ENCODE measurements around the gene MCC.
"Not testable (repeated sequence)": the region's sequence is repeated elsewhere in the genome, so short reads cannot be mapped to it uniquely, and the experiment has no call there.

Gene MCC

DNA sequence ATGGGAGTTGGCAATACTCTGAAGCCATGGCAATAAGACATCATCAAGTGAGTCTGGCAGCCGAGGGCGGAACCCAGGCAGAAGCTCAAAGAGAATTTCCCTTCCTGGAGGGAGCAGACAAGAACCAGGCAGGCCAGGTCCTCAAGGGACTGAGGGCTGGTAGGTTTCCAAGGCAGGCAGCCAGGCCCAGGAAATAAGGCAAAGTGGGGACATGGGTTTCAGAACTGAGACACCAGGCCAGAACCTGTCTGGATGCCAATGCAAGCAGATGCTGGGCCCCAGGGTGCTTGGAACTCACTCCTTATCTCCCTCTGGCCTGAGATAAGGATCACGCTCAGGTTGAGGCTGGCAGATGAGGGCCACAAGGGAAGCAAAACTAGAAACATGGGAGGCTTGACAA is 62.3 kb downstream of the MCC start:
- DNase-seq (ENCODE audit: low read depth in 2 of 2) = no peak

DNA sequence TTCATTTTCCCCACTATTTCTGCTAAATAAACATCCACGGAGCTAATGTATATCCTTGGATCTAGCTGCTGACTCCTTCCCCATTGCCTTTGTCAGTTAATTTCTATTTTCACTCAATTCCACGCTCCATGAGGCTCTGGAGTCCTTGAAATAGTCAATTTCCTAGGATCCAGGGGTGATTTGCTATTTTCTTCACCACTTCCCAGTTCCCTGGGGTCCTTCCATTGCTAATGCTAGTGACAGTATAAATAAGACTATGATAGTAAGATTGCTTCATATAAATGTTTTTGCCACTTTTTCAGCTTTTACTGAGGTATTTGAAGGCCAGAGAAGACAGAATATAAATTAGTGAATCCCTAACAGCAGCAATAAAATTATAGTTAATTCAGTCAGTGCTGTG is 66.6 kb downstream of the MCC start:
- no peak for DNase-seq (ENCODE audit: low read depth in 2 of 2)

DNA sequence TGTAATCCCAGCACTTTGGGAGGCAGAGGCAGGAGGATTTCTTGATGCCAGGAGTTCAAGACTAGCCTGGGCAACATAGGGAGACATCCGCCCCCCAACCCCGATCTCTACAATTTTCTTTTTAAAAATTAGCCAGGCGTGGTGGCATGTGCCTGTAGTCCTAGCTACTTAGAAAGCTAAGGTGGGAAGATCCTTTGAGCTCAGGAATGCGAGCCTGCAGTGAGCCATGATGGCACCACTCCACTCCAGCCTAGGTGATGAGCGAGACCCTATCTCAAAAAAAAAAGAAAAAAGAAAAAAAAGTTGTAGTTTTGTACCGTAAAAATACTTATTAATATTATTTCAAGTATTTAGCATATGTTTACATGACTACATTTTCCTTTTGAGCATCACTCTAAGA is 82.7 kb downstream of the MCC start:
- DNase-seq (ENCODE audit: low read depth in 2 of 2) = no peak

DNA sequence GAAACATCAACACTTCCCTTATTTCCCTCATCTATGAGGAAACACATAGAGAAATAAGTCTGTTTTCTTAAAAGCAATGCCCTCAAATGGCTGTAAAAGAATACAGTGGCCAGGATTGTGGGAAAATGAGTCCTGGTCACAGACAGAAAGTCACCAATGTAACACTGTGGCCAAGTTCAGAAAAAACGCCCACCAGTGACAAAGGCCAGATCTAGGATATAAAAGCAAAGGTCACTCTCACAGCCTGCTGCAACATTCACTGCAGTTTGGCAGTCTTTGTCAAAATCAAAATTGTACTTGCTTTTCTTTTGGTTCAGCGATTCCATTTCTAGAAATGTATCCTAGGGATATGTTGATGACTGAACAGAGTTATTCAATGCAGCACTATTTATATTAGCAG is 84.0 kb downstream of the MCC start:
- DNase-seq (ENCODE audit: low read depth in 2 of 2) = no peak

DNA sequence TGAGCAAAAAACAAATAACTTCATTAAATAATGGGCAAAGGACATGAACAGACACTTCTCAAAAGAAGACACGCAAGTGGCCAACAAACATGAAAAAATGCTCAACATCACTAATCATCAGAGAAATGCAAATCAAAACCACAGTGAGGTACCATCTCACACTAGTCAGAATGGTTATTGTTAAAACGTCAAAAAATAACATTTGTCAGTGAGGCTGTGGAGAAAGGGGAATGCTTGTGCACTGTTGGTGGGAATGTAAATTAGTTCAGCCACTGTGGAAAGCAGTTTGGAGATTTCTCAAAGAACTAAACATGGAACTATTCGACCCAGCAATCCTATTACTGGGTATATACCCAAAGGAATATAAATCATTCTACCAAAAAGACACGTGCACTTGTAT is 90.3 kb downstream of the MCC start:
- DNase-seq (ENCODE audit: low read depth in 2 of 2) = not testable (repeated sequence)

DNA sequence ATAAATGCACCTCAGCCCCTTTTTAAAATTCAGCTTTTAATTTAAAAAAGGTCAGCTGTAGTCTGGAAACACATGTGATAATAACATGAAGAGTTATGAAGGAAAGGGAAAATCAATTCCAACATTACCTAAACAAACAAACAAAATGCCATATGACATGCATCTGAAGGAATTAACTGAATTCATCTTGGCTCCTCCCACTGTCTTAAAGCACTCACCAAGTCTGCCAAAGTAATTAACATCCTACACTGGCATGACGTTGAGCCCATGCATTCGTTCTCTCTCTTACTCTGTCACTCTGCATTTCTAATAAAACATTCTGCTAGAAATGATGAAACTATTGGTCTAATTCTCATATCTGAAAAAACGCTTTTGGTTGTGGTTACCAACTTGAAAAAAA is 91.2 kb downstream of the MCC start:
- no peak for DNase-seq (ENCODE audit: low read depth in 2 of 2)

DNA sequence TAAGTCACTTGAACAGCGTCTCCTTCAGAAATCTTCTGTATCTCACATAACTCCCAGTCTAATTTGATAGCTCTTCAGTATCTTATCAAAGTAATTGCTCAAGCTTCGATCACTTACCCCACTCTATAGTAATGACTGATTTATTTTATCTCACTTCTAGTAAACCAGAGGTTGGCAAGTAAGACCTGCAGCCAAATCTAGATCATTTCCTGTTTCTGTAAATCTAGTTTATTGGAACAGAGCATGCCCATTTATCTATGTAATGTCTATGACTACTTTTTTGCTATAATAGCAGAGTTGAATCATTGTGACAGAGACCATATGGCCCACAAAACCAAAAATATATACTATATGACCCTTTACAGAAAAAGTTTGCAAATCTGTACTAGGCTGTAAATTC is 93.6 kb downstream of the MCC start:
- DNase-seq (ENCODE audit: low read depth in 2 of 2) = no peak

DNA sequence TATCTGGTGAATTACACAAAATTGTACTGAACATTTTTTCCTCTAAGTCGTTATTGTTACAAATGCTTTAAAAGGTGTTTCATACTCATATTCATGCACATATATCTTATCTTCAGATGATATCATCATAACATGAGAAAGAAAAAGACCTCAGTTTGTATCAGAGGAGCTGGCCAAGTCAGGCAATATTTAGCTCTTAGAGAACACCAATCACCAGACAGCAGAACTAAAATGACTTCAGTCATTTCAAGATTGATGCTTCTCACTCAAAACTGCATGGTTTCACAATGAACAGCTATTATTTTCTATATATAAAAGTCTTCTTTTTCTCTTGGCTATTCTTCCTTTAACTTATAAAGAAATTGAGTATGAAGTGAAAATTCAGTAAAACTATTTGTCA is 98.0 kb downstream of the MCC start:
- no peak for DNase-seq (ENCODE audit: low read depth in 2 of 2)

DNA sequence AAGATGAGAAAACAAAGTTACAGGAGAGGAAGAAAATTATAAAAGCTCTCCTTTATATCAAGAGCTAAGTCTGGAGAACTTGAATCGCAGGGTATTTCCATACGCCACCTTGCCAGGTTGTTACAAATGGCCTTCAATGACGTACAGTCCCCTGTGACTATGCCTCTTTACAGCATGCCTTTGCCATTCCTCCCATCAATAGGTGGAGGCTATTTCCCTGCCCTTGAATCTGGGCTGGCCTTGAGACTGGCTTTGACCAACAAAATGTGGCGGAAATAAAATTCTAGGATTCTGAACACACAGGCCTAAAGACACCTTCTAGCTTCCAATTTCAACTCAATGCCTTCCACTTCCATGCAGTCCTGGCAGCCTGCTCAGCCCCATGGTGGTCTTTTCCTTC is 99.1 kb downstream of the MCC start:
- DNase-seq (ENCODE audit: low read depth in 2 of 2) = no peak

DNA sequence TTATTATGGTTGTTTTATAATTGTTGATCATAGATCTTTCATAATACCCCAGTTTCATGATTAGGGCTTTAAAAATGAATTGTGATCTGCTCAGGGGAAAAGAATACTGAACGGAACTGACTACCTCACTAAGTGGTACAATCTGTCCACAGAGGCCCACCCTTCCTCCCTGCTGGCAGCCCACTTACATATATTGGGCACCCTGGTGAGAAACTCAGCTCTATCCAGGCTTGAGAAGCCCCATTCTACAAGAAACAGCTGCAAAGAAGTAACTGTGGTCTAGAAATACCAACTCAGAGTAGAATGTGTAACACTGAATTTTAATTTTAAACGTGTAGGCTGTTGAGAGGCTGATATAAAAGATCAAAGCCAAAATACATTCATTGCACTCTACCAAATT is 100.4 kb downstream of the MCC start:
- DNase-seq (ENCODE audit: low read depth in 2 of 2) = no peak

DNA sequence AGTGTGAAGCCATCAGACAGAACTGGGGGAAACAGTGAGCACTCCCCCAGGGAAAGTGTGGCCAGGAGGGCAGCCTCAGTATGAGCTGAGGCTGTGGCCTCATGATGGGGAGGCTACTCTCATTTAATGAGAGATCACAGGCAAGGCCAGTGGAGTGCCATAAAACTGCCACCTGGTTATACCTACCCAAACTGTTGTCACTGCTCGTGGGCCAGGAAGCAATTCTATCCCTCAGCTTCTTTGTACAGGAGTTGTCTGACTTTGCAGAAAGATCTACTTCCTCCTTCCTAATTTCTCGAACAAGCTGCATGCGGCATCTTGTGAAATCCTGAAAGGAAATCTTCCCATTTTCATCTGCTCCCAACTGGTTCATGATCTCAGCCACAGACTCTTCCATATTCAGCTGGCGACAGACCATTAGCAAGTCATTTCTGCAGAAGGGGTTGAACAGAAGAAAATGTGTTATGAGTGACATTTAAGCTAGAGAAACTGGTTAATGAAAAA is 103.4 kb downstream of the MCC start:
- no peak for DNase-seq (ENCODE audit: low read depth in 2 of 2)

DNA sequence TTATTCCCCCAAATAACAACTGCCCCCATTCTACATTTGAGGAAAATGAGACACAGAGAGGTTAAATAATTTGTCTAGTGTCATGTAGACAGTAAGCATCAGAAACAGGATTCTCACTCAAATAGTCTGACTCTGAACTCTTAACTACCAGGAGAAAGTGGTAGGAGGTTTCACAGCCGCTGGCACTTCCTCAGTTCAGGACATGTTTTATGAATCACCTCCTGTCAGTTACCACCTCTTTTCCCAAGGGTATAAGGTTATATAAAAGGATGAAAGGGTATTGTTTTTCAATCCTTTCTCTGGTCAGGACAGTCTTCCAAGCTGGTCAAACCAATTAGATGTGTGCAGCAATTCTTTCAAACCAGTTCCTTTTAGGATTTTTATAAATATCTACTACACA is 105.5 kb downstream of the MCC start:
- DNase-seq (ENCODE audit: low read depth in 2 of 2) = no peak

DNA sequence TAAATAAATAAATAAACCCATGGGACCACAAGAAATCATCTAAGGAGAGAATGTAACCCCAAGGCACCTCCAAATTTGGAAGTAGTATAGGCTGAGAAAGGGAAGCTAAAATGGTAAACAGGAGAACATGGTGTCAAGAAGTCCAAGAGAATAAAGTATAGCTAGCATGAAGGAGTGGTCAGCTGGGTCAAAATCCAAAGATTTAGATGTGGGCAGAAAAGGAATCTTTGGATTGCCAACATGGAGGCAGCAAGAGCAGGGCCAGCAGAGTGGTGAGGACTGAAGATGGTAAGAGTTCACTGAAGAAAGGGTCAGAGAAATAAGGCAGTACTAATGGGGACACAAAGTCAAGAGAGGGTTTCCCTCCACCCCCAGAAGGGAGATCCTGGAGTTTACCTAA is 106.5 kb downstream of the MCC start:
- no peak for DNase-seq (ENCODE audit: low read depth in 2 of 2)

DNA sequence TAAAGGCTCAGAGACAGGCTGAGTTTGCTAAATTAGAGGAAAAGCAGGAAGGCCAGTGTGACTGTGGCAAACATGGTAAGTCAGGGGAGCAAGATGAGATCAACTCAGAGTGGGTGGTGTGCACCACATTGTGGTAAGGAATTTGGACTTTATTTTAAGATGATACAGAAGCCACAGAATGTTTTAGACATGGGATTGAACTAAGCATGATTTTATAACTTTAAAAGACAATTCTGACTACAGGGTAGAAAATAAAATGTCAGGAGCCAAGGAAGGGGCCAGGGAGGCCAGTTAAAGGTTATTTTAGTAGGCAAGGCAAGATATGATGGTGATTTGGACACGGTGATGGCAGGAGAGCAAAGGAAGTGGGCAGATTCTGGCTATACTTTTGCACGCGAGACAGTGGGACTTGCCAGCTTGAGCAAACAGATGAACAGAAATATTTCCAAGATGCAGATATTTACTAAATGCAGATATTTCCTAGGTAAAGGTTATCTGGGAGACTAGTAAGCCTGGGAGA is 107.4 kb downstream of the MCC start:
- DNase-seq (ENCODE audit: low read depth in 2 of 2) = no peak

DNA sequence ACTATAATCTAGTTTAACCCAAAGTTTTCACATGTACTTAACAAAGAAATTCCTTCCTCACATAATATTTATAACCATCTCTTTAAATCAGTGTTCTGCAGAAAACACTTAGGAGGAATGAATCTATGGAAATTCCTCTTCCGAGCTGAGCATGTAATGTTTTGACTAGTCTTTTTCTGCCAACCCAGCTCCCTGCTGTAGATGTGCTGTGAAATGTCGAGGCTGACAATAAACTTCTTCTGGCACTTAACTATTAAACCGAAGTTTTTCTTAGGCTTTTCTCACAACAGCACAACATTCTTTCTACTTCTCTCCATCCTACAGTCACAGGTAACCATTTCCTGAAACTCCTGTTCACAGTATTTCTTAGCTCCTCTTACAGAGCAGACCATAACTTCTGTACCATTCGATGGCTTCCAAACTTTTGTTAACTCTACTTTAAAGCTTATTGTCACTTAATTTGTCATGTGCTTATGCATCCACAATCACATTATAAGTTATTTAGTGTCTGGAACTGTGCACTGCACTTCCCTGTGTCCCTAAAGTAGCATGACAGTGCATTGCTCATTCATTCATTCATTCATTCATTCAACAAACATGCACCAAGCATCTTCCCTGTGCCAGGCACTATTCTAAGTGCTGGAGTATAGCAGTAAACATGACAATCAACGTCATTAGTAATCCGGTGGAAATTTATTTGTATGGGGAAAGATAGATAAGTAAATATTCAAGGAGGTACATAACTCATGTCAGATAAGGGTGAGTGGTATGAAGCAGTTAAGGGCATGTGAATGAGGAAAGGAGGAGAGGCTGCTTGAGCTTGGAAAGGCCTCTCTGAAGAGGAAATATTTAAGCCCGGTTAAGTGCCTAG is 108.1 kb downstream of the MCC start:
- DNase-seq (ENCODE audit: low read depth in 2 of 2) = no peak

DNA sequence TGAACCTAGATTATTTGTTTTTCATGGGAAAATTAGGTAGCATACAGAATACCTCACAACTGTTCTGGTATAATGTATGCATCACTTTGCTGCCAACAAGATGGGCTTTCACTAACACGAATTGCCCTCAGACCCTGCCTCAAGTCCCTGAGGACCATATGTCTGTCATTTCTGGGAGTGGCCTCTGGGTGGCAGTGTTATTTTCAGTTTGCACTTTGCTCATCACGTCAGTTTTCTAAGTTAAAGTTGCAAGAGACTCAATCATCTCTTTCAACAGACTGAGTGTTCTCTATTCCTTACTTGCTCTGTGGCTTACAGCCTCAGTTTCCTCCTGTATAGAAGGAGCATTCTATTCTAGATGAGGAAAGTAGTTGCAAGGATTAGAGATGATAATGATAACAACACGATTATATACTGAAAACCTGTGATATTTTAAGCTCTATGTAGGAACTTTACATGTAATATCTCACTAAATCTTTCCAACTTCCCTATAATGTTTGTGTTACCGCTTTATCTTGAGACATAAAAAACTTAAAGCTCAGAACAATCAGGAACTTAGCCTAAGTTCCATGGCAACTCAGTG is 109.2 kb downstream of the MCC start:
- peak; percentile 12 to 43 for DNase-seq (ENCODE audit: low read depth in 2 of 2)

DNA sequence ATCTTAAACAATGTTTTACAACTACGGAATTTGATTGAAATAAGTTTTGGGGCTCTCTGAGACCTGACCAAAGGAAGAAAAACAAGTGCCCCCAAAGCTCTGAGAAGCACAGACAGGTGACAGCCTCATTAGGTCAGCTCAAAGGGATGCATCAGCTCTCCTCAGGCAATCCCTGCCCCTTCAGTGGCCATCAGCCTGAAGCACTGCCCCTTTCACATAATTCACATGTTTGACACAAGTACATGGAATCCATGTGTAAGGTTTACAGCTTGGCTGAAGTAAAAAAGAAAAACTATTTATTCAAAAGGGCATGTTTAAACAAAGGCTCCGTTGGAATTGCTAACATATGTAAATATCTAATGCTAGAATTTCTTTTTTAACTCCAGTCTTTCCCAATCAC is 109.7 kb downstream of the MCC start:
- DNase-seq (ENCODE audit: low read depth in 2 of 2) = no peak

DNA sequence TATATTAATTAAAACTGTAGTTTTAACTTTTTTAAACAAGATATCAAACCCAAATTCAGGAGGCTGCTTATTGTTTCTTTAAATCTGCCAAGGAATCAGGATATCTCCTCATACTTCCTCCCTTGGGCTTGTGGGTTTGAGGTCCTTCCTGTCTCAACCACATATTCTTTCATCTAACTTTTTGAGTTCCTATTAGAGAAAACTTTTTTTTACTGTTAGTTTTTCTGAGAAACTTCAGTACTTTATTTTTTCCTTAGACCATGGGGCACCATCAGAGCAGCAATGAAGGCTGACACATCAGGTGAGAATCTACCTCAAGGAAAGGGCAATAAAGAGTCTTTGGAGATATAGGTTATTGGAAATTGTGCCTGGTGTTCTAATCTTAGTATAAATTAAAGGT is 110.2 kb downstream of the MCC start:
- no peak for DNase-seq (ENCODE audit: low read depth in 2 of 2)

DNA sequence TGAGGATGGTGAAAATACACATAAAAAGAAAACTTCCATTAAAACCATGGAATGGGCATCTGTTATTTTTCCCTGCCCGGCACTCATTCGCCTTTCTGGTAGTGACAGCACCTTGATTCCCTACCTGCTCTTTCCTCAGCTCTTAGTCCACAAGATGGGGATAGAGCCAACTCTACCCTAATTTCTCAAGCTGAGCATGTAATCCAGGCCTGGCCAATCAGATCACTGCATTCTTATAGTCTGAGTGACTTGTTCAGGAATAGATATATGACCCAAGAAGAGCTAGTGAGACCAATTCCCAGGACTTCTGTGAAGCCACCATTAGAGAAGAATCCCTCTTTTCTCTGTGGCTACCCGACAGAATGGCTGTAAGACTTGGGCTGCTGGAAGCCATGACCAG is 111.6 kb downstream of the MCC start:
- no peak for DNase-seq (ENCODE audit: low read depth in 2 of 2)

DNA sequence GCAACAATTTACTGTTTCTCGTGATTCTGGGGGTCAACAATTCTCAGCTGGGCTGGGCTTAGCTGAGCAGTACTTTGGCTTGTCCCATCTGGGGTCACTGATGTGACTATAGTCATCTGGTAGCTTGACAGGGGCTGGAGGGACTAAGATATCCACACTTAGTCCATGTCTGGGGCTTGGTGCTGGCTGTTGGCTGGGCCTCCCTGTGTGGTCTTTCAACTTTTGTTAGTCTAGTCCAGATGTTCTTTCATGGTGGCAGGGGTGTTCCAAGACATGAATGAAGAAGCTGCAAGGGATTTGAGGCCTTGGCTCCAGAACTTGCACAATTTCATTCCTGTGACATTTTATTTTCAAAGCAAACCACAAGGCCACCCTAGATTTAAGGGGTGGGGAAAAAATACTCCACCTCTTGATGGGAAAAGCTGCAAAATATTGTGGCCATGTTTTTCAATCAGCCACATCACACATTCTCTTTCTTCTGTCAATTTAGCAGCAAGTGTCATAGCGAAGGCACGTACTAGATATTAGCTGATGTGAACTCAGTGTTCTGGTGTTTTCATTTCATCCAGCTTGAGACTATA is 112.7 kb downstream of the MCC start:
- DNase-seq (ENCODE audit: low read depth in 2 of 2) = no peak

DNA sequence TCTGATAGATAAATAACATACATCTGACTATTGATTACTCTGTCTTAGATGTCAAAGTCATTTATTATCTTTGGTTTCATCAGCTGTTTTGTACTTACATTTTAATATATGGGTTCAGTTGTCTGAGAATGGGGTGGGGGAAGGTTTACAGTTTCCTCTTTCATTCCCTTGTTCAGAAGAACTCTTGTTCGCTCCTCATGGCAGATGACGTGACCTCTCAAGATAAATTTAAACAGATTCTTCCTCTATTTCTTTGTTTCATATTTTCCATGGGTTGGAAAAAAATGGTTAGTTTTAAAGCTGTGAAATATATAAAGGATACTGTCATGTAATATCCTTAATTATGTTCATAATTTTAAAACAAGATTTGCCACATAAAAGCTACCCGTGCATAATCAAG is 114.8 kb downstream of the MCC start:
- DNase-seq (ENCODE audit: low read depth in 2 of 2) = no peak

DNA sequence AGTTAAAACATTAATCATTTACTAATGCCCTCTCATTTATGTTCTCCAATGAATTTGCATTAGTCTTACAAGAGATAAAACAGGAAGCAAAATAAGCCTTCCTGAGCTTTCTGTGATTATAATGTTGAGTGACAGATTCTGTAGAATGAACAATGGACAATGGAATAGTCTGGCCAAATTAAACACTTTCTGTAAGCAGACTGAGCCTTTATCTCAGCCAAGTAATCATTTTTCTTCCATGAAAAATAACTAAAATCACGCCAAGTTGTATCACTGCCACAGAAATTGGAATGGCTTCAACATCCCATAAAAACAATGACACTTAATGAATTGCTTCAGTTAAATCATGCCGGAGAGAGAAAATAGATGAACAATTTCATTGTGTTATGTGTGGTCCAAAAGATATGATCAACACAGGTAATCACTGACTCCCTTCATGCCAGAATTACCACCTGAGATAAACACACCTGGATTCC is 116.5 kb downstream of the MCC start:
- DNase-seq (ENCODE audit: low read depth in 2 of 2) = no peak

DNA sequence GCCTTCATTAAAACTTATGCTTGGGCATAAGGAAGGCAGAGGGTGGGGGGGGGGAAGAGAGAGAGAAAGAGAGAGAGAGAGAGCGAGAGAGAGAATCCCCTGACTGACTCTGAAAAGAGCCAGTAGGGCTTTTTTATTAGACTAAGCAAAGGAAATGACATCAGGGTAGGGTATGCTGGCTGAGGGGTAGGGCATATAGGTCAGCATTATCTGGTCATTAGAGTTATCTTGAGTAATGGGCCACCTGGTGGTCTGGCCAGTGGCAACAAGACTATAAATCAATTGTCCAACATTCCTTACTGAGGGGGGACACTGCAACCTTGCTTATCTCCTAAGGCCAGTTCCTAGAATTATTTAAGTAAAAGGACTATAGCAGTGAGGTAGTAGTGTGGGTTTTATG is 120.7 kb downstream of the MCC start:
- DNase-seq (ENCODE audit: low read depth in 2 of 2) = no peak

All from stimulated activated CD8-positive, alpha-beta memory T cell treated with anti-CD3 and anti-CD28 coated beads, Interleukin-2, amount 100 ng/mL, for 48 hours (primary cell).